Iris pigment epithelial cell (primary cell): ENCODE results near the gene NMBR.
"Not testable (repeated sequence)": the region's sequence is repeated elsewhere in the genome, so short reads cannot be mapped to it uniquely, and the experiment has no call there.

Experiments used
- DNase-seq: peaks from one replicate; pipeline ENCODE4 v3.0.0-alpha.2; 2011; ENCODE audit warnings: low read depth

NMBR gene

DNA sequence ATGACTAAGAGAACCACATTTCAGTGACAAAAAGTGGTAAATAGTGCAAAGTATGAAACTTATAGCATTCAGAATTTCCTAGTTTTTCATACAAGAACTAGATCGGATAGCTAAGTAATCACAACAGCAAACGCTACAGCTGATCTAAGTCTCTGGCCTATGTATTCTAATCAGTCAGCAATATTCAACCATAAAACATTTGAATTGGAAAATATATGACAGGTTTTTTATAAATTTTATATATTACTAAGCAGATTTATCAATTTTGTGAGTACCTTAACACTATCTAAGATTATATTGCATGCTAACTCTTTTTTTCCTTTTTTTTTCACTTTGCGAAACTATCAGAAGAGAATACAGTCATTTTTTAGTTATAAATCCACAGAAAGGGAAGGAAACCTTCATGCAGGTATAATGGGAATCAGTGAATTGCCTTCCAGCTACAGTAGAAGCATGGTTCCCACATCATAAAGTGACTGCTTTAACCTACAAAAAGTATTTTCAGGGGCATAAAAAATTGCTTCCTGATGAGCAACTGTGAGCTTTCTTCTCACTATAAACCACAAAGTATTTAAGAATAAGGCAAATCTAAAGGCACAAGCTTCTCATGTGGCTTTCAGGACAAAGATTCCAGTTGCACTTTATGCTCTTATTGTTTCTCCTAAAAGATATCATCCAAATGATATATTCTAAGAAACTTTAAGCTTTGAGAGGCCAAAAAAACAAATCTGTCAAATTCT is 88.2 kb downstream of the NMBR start:
- DNase-seq, result no peak

DNA sequence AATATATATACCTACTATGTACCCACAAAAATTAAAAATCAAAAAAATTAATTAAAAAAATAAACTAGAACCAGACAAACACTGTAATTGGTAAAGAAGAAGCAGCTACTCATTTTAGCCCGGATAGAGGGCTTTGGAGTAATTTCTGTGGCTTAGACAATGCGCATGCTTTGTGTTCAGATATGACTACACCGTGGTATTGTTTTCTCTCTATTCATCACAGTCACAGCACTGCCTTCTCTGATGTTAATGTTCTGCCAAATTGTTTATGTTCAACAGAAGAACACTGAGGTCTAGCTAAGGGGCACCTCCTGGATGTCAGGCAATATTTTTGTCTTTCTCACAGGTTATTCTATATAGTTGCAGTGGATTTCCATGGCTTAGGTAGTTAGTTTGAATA is 91.7 kb downstream of the NMBR start:
- DNase-seq, result no peak

DNA sequence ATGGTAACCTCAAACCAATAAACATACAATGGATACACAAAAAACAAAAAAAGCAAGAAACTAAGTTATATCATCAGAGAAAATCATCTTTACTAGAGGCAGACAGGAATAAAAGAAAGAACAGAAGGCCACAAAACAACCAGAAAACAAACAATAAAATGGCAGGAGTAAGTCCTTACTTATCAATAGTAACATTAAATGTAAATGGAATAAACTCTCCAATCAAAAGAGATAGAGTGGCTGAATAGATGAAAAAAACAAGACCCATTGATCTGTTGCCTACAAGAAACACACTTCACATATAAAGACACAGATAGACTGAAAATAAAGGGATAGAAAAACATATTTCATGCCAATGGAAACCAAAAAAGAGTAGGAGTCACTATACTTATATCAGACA is 95.5 kb downstream of the NMBR start:
- no peak for DNase-seq

GRCh38 chr6:142048593-142048980 is 98.3 kb downstream of the NMBR start:
- DNase-seq, result no peak

DNA sequence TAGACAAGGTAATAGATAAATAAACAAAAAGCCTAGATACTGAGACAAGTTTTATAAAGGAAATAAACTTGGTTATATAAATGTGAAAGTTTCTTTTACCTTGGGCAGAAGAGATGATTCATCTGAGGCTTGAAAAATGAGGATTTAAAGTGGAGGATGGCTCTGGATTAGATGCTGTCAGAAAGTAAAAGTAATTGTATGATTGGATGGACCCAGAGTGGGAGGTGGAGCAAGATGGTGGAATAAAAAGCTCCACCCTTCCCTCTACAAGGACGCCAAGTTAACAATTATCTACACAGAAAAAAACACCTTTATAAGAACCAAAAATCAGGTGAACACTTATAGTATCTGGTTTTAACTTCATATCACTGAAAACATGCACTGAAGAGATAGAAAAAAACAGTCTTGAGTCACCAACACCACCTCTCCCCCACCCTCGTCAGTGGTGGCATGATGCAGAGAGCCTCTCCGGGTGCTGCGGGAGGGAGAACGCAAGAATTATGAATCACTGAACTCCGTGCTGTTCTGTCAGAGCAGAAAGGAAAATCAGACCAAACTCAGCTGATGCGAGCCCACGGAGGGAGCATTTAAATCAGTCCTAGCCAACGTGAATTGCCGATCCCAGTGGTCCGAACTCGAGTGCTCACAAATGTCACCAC is 98.9 kb downstream of the NMBR start:
- DNase-seq, result peak; percentile 7

GRCh38 chr6:142045380-142046278 is 101.3 kb downstream of the NMBR start:
- peak; percentile 49 for DNase-seq

- DNase-seq, result no peak
Measured at GRCh38 chr6:142035890-142036289, 111.0 kb downstream of the NMBR start.

DNA sequence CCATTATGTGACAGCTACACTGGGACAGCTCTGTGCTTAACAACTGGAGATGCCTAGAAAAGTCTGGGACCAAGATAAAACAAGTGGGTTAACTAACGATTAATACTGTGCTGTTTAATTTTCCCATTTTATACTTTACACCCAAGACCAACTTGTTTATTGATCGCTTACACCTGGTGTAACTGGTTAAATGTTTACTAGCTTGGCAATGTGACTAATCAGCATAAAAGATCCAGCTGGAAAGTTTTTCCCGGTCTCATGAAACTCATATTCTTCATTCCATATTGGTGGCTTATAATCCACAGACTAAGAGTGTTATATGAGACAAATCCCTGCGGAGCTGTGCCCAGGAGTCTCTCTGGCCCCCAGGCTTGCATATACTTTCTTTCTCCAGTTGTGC is 115.9 kb downstream of the NMBR start:
- DNase-seq, result no peak

GRCh38 chr6:142030115-142030619 is 116.8 kb downstream of the NMBR start:
- DNase-seq, result peak; percentile 47

- DNase-seq, result no peak
Measured at GRCh38 chr6:142028527-142028926, 118.4 kb downstream of the NMBR start.

DNA sequence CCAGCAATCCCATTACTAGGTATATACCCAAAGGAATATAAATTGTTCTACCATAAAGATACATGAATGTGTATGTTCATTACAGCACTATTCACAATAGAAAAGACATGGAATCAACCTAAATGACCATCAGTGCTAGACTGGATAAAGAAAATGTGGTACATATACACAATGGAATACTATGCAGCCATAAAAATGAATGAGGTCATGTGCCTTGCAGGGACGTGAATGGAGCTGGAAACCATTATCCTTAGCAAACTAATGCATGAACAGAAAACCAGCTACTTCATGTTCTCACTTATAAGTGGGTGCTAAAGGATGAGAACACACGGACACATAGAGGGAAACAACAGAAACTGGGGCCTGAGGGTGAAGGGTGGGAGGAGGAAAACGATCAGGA is 119.1 kb downstream of the NMBR start:
- DNase-seq, result not testable (repeated sequence)

DNA sequence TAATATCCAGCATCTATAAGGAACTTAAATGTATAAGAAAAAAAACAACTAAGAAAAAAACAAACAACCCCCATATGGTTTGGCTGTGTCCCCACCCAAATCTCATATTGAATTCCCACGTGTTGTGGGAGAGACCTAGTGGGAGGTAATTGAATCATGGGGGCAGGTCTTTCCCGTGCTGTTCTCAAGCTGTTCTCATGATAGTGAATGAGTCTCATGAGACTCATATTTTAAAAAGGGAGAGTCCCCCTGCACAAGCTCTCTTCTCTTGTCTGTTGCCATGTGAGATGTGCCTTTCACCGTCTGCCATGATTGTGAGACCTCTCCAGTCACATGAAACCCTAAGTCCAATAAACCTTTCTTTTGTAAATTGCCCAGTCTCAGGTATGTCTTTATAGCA is 119.8 kb downstream of the NMBR start:
- no peak for DNase-seq

DNA sequence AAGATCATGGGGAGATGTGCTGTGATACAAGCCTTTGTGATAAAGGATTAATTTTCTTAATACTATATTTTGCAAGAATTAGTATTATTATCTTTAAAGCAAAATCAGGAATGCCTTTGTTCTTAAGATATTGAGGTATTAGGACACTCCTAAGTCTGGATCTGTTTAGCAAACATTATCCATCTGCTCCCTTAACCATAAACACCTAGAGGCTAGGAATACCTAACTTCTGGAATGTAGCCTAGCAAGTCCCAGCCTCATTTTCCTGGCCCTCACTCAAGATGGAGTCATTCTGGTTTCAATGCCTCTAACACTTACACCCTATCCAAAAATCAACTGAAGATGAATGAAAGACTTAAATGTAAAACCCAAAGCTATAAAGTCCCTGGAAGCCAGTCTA is 120.5 kb downstream of the NMBR start:
- DNase-seq, result no peak
